SKM-1 (cell line): ENCODE data around the gene PRAMEF5.
"Not testable (repeated sequence)": the region's sequence is repeated elsewhere in the genome, so short reads cannot be mapped to it uniquely, and the experiment has no call there.

ENCODE experiments used
- DNase-seq: peaks from one replicate; lab custom pipeline; 2025; ENCODE audit not compliant: unreplicated experiment; lab: John Stamatoyannopoulos, UW

Gene PRAMEF5

DNA sequence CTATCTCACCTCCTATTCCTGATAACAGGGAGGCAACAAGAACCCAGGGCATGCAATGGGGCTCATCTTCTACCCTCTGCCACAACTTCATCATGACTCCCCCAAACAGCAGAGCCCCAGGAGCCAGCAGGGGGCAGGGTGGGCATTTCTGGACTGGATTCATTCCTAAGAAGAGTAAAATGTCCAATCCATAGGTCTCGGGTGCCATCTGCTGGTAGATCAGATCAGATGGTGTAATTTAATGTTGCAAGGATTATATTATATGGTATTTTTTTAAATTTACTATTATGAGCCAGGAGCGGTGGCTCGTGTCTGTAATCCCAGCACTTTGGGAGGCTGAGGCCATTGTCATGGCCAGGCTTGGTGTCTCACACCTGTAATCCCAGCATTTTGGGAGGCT is 11.1 kb downstream of the PRAMEF5 start:
- not testable (repeated sequence) for DNase-seq

DNA sequence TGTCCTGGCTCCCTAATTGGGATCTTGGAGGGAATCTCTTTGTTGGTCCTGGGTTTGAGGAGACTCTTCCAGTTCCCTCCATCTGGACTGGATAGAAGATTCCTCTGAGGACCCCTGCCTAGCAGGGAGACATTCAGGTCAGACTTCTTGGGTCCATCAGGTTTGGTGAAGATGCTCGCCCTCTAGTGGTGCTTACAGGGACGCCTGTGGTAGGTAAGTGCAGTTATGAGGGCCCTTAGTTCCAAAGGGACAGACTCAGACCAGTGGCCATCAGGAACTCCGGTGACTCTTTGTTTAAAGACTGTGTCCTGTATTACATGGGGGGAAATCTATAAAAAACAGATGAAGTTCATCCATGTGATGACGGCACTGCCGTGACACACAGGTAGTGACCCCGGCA is 23.0 kb downstream of the PRAMEF5 start:
- not testable (repeated sequence) for DNase-seq

DNA sequence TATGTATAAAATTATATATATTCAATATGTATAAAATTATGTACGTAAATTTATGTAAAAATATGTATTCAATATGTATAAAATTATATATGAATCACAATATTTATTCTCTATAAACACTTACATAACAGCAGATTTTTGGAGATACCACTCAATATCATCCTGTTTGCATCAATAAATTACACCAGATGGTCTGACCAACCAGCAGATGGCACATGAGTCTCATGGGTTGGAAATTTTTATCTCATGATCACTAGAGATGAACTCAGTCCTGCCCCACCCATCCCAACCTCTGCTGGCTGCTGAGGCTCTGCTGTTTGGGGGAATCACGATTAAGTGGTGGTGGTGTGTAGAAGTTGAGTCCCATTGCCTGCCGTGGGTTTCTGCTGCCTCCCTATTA is 25.6 kb downstream of the PRAMEF5 start:
- not testable (repeated sequence) for DNase-seq

DNA sequence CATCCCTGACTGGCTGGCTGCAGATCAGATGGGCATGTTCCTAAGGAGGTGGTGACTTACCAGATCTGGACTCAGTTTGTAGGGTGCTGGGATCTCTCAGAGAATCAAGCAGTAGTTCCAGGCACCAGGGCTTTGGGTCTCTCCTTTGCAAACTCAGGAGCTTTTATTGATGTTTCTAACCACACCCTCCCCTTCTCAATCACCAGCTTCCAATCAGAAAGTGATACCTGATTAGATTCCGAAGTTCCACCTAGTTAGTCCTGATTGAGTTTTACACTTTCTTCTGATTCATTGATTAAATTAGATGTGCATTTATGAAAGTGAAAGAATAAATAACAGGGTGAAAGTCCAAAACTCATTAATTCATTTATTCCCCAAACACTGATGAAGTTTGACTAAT is 31.0 kb downstream of the PRAMEF5 start, which contains the start of gene PRAMEF8:
TSS of gene PRAMEF8 (minus strand) at position 101 of the 400 bp plus-strand sequence. CDS start 1,046 bp downstream, outside the sequence.
- not testable (repeated sequence) for DNase-seq

DNA sequence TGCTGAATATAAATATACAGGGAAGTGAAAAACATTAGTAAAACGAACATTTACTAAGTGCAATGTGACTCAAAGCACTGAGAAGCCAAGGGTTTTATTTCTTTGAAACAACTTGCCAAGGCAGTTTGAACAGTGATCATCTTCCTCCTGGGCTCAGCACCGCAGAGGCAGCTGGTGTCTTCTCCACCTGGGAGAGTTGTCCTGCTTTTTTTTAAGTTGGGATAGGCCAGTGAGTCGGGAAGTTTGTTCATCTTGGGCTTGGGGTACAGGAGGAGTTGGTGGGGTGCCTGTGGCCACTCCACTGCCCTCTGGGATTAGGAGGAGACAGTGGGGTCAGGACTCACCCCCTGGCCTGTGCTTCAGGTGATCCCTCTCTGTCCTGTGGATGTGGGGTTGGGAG is 35.0 kb downstream of the PRAMEF5 start:
- not testable (repeated sequence) for DNase-seq

DNA sequence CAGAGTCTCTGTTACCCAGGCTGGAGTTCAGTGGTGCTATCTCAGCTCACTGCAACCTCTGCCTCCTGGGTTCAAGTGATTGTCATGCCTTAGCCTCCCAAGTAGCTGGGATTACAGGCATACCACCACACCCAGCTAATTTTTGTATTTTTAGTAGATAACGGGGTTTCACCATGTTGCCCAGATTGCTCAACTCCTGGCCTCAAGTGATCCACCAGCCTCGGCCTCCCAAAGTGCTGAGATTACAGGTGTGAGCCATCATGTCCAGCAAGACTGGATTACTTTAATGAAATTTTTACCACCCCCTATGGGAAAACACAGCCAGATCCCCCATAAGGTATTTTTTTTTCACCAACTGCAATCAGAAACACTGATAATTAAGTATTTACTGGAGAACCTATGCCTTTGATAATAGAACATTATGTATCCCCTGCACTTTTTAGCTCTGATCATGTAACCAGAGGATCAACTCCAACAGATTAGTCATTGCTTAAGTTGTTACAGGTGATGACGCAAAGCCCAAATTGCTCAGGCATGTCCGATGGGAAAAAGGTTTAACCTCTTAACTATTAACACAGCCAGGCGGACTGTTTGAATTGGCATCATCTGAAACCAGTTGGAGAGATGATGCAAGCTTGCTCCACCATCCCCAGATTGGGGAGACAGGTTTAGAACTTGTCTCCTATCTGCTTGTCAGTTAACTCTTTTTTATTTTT is 43.4 kb downstream of the PRAMEF5 start:
- not testable (repeated sequence) for DNase-seq

DNA sequence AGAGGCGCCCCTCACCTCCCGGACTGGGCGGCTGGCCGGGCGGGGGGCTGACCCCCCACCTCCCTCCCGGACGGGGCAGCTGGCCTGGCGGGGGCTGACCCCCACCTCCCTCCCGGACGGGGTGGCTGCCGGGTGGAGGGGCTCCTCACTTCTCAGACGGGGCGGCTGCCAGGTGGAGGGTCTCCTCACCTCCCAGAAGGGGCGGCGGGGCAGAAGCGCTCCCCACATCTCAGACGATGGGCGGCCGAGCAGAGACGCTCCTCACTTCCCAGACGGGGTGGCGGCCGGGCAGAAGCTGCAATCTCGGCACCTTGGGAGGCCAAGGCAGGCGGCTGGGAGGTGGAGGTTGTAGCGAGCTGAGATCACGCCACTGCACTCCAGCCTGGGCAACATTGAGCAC is 44.7 kb downstream of the PRAMEF5 start:
- DNase-seq, result not testable (repeated sequence)

DNA sequence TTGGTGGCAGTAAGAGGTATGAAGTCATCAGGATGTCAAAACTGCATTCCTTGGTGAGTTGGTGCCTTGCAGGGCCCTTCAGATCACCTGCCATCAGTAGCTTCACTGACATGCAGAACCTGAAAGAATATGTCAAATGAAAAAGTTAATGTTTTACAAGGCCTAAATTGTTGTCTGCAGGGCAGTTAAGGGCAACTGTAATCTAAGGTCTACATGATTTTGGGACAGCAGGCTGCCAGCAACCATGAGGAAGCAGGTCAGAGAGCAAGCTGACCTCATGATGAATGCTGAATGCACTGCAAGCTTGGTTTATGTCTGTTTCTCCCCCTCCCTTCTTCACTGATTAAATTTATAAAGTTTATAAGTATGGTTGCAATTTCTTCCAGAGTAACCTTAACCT is 48.2 kb downstream of the PRAMEF5 start:
- DNase-seq, result not testable (repeated sequence)

DNA sequence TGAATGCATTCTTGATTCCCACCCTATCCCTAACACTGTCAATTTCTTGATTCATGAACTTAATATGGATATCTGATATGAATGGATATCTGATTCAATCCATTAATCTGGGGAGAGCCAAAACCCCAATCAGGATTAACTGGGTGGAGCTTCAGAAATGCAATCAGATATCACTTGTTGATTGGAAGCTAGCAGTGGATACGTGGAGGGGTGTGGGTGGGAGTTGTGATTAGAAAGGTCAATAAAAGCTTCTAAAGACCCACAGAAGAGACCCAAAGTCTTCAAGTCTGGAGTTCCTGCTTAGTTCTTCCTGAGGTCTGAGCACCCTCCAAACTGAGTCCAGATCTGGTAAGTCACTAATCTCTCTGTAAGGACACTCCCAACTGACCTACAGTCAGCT is 49.2 kb downstream of the PRAMEF5 start, which contains the start of gene PRAMEF33:
TSS of gene PRAMEF33 (plus strand) at position 301 of the 400 bp plus-strand sequence. CDS start 2,416 bp downstream, outside the sequence.
- DNase-seq, result not testable (repeated sequence)
